ENCODE data around the gene ZDHHC14. TPM values are rescaled to one million over a fixed set of nuclear protein-coding genes. Genes with fewer than 3 reads are reported as not detected.

Gene ZDHHC14
- total RNA-seq, 1 donor from 2014 or later: 14.5 TPM

- Histone ChIP-seq H3K27ac (no peak overlapping the region), H3K27me3 (no peaks in the 10 kb centered on the region), H3K4me1 (no peaks in the 10 kb centered on the region), H3K9me3 (no peaks in the 10 kb centered on the region), H3K4me3 (no peak overlapping the region), H3K36me3 (no peaks in the 10 kb centered on the region)
- intact Hi-C loops (cut with DNase I): no loop called here
- DNase-seq (ENCODE audit: low spot score in 2 of 2): no peak
- no peak for TF ChIP-seq CTCF (IDR thresholded peaks at IDR 0.05)
These were observed 248.2 kb downstream of the ZDHHC14 start for GRCh38 chr6:157629220-157629619.

- Histone ChIP-seq H3K27me3 (no peaks in the 10 kb centered on the region), H3K9me3 (no peaks in the 10 kb centered on the region), H3K27ac (no peak overlapping the region), H3K36me3 (peaks cover 0 to 9% of the 10 kb centered on the region in 2 donors), H3K4me1 (no peaks in the 10 kb centered on the region), H3K4me3 (no peak overlapping the region)
- intact Hi-C loops (cut with DNase I): no loop called here
- no peak for DNase-seq (ENCODE audit: low spot score in 2 of 2)
- no peak for TF ChIP-seq CTCF (IDR thresholded peaks at IDR 0.05)
These were observed 249.6 kb downstream of the ZDHHC14 start for GRCh38 chr6:157630463-157631080.

GRCh38 chr6:157631412-157631811 is 250.4 kb downstream of the ZDHHC14 start:
- TF ChIP-seq CTCF (IDR thresholded peaks at IDR 0.05): no peak
- no peak for DNase-seq (ENCODE audit: low spot score in 2 of 2)
- Histone ChIP-seq H3K4me1 (no peaks in the 10 kb centered on the region), H3K36me3 (peaks cover 0 to 12% of the 10 kb centered on the region in 2 donors), H3K9me3 (no peaks in the 10 kb centered on the region), H3K27me3 (no peaks in the 10 kb centered on the region), H3K27ac (no peak overlapping the region), H3K4me3 (no peak overlapping the region)
- intact Hi-C loops (cut with DNase I): no loop called here

- no peak overlapping the region for H3K27ac ChIP-seq
- H3K4me1 ChIP-seq: no peaks in the 10 kb centered on the region
- no peak for DNase-seq (ENCODE audit: low spot score in 2 of 2)
- no peak overlapping the region for H3K4me3 ChIP-seq
- TF ChIP-seq CTCF (IDR thresholded peaks at IDR 0.05): no peak
- no peaks in the 10 kb centered on the region for H3K9me3 ChIP-seq
- H3K36me3 ChIP-seq: peaks cover 0 to 12% of the 10 kb centered on the region in 2 donors
- intact Hi-C loops (cut with DNase I): no loop called here
- H3K27me3 ChIP-seq: no peaks in the 10 kb centered on the region
These were observed 251.0 kb downstream of the ZDHHC14 start for GRCh38 chr6:157631838-157632614.

GRCh38 chr6:157632821-157633220 is 251.8 kb downstream of the ZDHHC14 start:
- no peak overlapping the region for H3K27ac ChIP-seq

More at GRCh38 chr6:157632821-157633220, 251.8 kb downstream of the ZDHHC14 start:
- no peaks in the 10 kb centered on the region for H3K9me3 ChIP-seq
- H3K4me3 ChIP-seq: no peak overlapping the region
- intact Hi-C loops (cut with DNase I): no loop called here
- H3K36me3 ChIP-seq: peaks cover 0 to 12% of the 10 kb centered on the region in 2 donors
- no peak for DNase-seq (ENCODE audit: low spot score in 2 of 2)
- H3K4me1 ChIP-seq: no peaks in the 10 kb centered on the region
- no peak for TF ChIP-seq CTCF (IDR thresholded peaks at IDR 0.05)
- H3K27me3 ChIP-seq: no peaks in the 10 kb centered on the region

Data from ascending aorta (tissue), 2 donors.